K562 (cell line): ENCODE data around the gene NINJ1. TPM values are rescaled to one million over a fixed set of nuclear protein-coding genes. Genes with fewer than 3 reads are reported as not detected.

Experiments
- BCL6 ChIP-seq: fragments of 250-450 bp; sonication (Bioruptor Pico); IDR thresholded peaks from 2 replicates; pipeline ENCODE4 v1.4.0; 2020
- MAFF ChIP-seq: IDR thresholded peaks from 2 replicates; pipeline ENCODE4 v1.6.1; 2012; ENCODE audit warnings: low read length, improper control_type of control experiment
- NFATC3 ChIP-seq: fragments of 450-650 bp; IDR thresholded peaks from 2 replicates; pipeline ENCODE4 v1.6.1; 2017; ENCODE audit warnings: mild to moderate bottlenecking
- NR0B1 ChIP-seq: fragments of 450-650 bp; IDR thresholded peaks from one replicate; pipeline ENCODE4 v1.6.1; 2018; ENCODE audit warnings: mild to moderate bottlenecking, moderate library complexity; ENCODE audit not compliant: partially characterized antibody
- NR2C2 ChIP-seq, 2 experiments: fragments of 200-800 bp in 1 of 2; sonication (Bioruptor generic) in 1 of 2; sonication (generic) in 1 of 2; formaldehyde crosslinking in 1 of 2; IDR thresholded peaks; 2 replicates each; pipeline versions ENCODE4 v1.6.1 to v1.8.0; 2016 to 2022; ENCODE audit warnings: mild to moderate bottlenecking in 1 of 2, missing compliant biosample characterization in 1 of 2, missing genetic modification characterization in 1 of 2, missing genetic modification reagents in 1 of 2
- PML ChIP-seq: IDR thresholded peaks from 2 replicates; pipeline ENCODE4 v1.6.1; 2012; ENCODE audit warnings: low read length, inconsistent platforms
- PTBP1 ChIP-seq: fragments of 200-400 bp; formaldehyde crosslinking; IDR thresholded peaks from 2 replicates; pipeline ENCODE4 v1.6.1; 2017; ENCODE audit warnings: low read depth, low read length
- TRIM24 ChIP-seq, 2 experiments: fragments of 450-650 bp; IDR thresholded peaks; 2 replicates each; pipeline ENCODE4 v1.6.1; 2016
- XRCC5 ChIP-seq: fragments of 200-400 bp; formaldehyde crosslinking; IDR thresholded peaks from 2 replicates; pipeline ENCODE4 v1.6.1; 2017; ENCODE audit warnings: low read depth, mild to moderate bottlenecking, low read length
- ZNF12 ChIP-seq: sonication (generic); formaldehyde crosslinking; IDR thresholded peaks from 2 replicates; pipeline ENCODE4 v1.4.0; 2020; ENCODE audit warnings: mild to moderate bottlenecking, missing genetic modification reagents
- ZNF445 ChIP-seq: fragments of 250-450 bp; sonication (Bioruptor Pico); IDR thresholded peaks from 2 replicates; pipeline ENCODE4 v1.4.0; 2020; ENCODE audit warnings: low read depth, mild to moderate bottlenecking, moderate library complexity
- polyA plus RNA-seq, 8 experiments: library from polyadenylated mRNA; depleted of rRNA in 4 of 8; stranded (reverse) in 5 of 8; unstranded in 3 of 8; fragments of >200 nt; fragmentation: Nextera tagmentation in 2 of 8; fragmentation: Illumina TruSeq in 1 of 8; extraction: Ambion mirVana in 2 of 8; extraction: Trizol in 1 of 8; gene quantifications; 2 replicates each; pipeline versions ENCODE4 v1.2.1 to v1.2.3, GENCODE V29; 2011 to 2014; ENCODE audit warnings: inconsistent platforms in 1 of 8, missing spikeins in 1 of 8
- total RNA-seq, 7 experiments: library from RNA; depleted of rRNA in 6 of 7; stranded (reverse); fragments of >200 nt in 6 of 7; fragmentation: Illumina TruSeq in 2 of 7; extraction: Trizol in 2 of 7; gene quantifications; 2 replicates each; pipeline versions ENCODE4 v1.2.1 to v1.2.3, GENCODE V29; 2011 to 2021; ENCODE audit warnings: low replicate concordance in 1 of 7
- TF ChIP-seq, protein P1 (sequence below): fragments of 250-450 bp; sonication (Bioruptor Pico); IDR thresholded peaks from 2 replicates; pipeline ENCODE4 v1.4.0; 2020; ENCODE audit warnings: mild to moderate bottlenecking, moderate library complexity
- TF ChIP-seq, protein P2 (sequence below): fragments of 450-650 bp; formaldehyde crosslinking; IDR thresholded peaks from 2 replicates; pipeline ENCODE4 v1.4.0; 2020; ENCODE audit warnings: mild to moderate bottlenecking, moderate library complexity
- TF ChIP-seq, protein P3 (sequence below): sonication (generic); formaldehyde crosslinking; IDR thresholded peaks from 2 replicates; pipeline ENCODE4 v1.8.1; 2023; ENCODE audit warnings: missing genetic modification reagents, mild to moderate bottlenecking, borderline replicate concordance

The NINJ1 gene
- total and polyA plus RNA-seq, 9 of the 15 experiments (the other 6 are each of a cell fraction or from before 2014, with no cell fraction given), result 0.13 to 8.4 (median 4.9) TPM

DNA sequence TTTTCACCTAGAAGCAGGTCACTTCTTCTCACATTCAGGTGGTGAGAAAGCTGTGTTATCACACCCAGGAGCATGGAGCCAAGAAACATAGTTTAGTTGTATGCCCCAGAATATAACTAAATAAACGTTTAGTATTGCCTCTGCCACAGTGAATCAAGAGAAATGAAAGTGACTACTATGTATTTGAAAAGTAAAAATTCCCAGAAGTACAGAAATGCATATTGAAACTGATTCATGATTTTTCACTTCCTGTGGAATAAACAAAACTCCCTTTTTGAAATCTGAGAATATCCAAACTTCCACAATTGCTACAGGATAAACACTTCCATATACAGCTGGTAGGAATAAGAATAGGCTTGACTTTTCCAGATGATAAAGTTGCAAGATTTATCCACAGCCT is 15.3 kb upstream of the NINJ1 start (continued):
- TF ChIP-seq NR0B1 (no peak), BCL6 (CRISPR knock-in tag) (no peak), XRCC5 (no peak), NR2C2 (CRISPR knock-in tag; IDR thresholded peaks at IDR 0.05) (no peak), NR2C2 (tag; IDR thresholded peaks at IDR 0.05) (no peak), TRIM24 (IDR thresholded peaks at IDR 0.05) (no peak), NFATC3 (no peak), ZNF12 (CRISPR knock-in tag) (no peak), ZNF445 (CRISPR knock-in tag) (no peak), PTBP1 (no peak), PML (no peak), MAFF (no peak)
- TF ChIP-seq, protein P1, sequence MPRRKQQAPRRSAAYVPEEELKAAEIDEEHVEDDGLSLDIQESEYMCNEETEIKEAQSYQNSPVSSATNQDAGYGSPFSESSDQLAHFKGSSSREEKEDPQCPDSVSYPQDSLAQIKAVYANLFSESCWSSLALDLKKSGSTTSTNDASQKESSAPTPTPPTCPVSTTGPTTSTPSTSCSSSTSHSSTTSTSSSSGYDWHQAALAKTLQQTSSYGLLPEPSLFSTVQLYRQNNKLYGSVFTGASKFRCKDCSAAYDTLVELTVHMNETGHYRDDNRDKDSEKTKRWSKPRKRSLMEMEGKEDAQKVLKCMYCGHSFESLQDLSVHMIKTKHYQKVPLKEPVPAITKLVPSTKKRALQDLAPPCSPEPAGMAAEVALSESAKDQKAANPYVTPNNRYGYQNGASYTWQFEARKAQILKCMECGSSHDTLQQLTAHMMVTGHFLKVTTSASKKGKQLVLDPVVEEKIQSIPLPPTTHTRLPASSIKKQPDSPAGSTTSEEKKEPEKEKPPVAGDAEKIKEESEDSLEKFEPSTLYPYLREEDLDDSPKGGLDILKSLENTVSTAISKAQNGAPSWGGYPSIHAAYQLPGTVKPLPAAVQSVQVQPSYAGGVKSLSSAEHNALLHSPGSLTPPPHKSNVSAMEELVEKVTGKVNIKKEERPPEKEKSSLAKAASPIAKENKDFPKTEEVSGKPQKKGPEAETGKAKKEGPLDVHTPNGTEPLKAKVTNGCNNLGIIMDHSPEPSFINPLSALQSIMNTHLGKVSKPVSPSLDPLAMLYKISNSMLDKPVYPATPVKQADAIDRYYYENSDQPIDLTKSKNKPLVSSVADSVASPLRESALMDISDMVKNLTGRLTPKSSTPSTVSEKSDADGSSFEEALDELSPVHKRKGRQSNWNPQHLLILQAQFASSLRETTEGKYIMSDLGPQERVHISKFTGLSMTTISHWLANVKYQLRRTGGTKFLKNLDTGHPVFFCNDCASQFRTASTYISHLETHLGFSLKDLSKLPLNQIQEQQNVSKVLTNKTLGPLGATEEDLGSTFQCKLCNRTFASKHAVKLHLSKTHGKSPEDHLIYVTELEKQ (CRISPR knock-in tag), result no peak
- TF ChIP-seq, protein P2, sequence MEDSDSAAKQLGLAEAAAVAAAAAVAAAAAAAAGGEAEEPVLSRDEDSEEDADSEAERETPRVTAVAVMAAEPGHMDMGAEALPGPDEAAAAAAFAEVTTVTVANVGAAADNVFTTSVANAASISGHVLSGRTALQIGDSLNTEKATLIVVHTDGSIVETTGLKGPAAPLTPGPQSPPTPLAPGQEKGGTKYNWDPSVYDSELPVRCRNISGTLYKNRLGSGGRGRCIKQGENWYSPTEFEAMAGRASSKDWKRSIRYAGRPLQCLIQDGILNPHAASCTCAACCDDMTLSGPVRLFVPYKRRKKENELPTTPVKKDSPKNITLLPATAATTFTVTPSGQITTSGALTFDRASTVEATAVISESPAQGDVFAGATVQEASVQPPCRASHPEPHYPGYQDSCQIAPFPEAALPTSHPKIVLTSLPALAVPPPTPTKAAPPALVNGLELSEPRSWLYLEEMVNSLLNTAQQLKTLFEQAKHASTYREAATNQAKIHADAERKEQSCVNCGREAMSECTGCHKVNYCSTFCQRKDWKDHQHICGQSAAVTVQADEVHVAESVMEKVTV (CRISPR knock-in tag), result no peak
- TF ChIP-seq, protein P3, sequence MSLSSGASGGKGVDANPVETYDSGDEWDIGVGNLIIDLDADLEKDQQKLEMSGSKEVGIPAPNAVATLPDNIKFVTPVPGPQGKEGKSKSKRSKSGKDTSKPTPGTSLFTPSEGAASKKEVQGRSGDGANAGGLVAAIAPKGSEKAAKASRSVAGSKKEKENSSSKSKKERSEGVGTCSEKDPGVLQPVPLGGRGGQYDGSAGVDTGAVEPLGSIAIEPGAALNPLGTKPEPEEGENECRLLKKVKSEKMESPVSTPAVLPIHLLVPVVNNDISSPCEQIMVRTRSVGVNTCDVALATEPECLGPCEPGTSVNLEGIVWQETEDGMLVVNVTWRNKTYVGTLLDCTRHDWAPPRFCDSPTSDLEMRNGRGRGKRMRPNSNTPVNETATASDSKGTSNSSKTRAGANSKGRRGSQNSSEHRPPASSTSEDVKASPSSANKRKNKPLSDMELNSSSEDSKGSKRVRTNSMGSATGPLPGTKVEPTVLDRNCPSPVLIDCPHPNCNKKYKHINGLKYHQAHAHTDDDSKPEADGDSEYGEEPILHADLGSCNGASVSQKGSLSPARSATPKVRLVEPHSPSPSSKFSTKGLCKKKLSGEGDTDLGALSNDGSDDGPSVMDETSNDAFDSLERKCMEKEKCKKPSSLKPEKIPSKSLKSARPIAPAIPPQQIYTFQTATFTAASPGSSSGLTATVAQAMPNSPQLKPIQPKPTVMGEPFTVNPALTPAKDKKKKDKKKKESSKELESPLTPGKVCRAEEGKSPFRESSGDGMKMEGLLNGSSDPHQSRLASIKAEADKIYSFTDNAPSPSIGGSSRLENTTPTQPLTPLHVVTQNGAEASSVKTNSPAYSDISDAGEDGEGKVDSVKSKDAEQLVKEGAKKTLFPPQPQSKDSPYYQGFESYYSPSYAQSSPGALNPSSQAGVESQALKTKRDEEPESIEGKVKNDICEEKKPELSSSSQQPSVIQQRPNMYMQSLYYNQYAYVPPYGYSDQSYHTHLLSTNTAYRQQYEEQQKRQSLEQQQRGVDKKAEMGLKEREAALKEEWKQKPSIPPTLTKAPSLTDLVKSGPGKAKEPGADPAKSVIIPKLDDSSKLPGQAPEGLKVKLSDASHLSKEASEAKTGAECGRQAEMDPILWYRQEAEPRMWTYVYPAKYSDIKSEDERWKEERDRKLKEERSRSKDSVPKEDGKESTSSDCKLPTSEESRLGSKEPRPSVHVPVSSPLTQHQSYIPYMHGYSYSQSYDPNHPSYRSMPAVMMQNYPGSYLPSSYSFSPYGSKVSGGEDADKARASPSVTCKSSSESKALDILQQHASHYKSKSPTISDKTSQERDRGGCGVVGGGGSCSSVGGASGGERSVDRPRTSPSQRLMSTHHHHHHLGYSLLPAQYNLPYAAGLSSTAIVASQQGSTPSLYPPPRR (CRISPR knock-in tag), result no peak
